Activated CD8-positive, alpha-beta memory T cell treated with anti-CD3 and anti-CD28 coated beads for 4 hours (primary cell): Measurements from ENCODE around the gene METTL25B.

Experiments used
- DNase-seq, 2 donors: peaks; one replicate each; pipeline ENCODE4 v3.0.0-alpha.2; 2020; ENCODE audit warnings: low read depth in 2 of 2

METTL25B gene

GRCh38 chr1:156768610-156769295, 40.5 kb downstream of the METTL25B start:
- no peak for DNase-seq

DNA sequence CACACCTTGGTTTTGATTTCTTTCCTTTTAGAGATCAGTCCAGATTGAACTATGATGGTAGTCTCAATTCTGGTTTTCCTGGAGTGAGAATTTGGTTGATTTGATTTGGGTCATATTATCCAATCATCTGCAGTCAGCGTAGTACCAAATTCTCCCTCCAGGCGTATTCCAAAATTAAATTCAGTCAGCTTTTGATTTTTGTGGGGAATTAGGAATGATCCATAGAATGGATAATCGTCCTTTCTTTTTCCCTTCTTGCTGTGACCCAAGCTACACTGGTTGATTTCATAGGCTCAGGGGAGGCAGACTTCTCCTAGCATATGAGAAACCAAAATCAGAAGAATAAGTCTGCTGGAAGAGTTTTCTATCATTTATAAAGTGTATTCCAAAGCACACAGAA, 44.0 kb downstream of the METTL25B start:
- no peak for DNase-seq

DNA sequence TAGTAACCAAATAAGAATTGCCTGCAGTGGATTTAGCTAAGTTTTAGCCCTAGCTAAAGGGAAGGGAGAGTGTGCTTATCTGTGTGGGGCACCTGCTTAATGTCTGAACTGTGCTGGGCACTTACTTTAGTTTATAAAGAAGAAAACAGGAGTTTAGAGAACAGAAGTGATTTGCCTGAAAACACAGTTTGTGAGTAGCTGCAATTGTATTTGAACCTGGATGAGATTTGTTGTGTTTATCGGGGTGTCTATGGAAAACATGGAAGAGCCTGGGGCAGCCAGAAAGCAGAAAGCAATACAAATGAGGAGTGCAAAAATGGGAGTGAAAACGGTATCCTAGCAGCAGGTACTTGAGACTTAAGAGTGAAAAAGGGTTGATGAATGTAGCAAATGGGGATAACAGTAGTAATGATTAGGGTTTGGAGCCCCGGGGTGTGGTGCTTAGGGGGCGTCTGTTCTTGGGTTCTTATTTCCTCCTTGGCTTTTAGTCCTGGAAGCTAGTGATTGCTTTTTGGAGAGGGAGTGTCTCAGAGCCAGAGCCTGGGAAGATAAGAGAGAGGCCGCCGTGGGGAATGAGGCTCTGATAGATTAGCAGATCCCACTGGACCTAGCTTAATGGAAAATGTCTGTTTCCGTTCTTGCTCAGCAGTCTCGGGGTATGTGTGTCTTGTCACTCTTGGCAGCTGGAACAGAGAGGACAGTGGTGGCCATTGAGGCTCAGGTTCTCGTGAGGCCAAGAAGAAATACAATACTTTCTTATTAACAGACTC, 44.6 kb downstream of the METTL25B start:
- DNase-seq = no peak

- no peak for DNase-seq
Measured at GRCh38 chr1:156773607-156774006, 45.3 kb downstream of the METTL25B start.

- DNase-seq = no peak
Measured at GRCh38 chr1:156775799-156776198, 47.5 kb downstream of the METTL25B start.

GRCh38 chr1:156776942-156777341, 48.7 kb downstream of the METTL25B start:
- no peak for DNase-seq

DNA sequence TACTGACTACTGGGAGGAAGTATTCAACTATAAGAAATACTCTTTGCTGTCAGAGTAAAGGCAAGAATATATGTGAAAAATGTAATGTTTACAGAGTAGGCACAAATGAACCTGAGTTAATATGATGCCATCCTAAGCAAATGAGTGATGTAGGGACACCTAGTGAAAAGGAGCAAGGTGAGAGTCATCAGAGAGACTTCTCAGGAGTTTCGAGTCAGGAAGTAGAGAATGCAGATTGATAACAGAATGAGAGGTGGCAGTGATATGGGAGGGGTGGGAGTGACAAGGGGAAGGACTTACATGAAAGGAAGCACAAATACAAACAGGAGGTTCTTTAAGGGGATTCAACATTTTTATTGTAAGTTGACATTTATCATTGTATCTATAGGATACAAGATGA, 49.3 kb downstream of the METTL25B start:
- DNase-seq = no peak

GRCh38 chr1:156781585-156782186, 53.4 kb downstream of the METTL25B start:
- DNase-seq = no peak

GRCh38 chr1:156785458-156785857, 57.2 kb downstream of the METTL25B start:
- DNase-seq = no peak
